Keratinocyte (primary cell): ENCODE results near the gene ACOT7. TPM values are rescaled to one million over a fixed set of nuclear protein-coding genes. Genes with fewer than 3 reads are reported as not detected.
A peak's percentile ranks its signal among the peaks of the same experiment; 100 is the strongest.
"Not testable (repeated sequence)": the region's sequence is repeated elsewhere in the genome, so short reads cannot be mapped to it uniquely, and the experiment has no call there.

Source experiments
- DNase-seq: peaks from one replicate; pipeline ENCODE4 v3.0.0-alpha.2; 2011; ENCODE audit warnings: low read depth, missing footprints, low spot score
- FAIRE-seq: peaks from 2 replicates; lab custom pipeline; 2011; peaks lifted over from hg19 to GRCh38; lab: Jason Lieb, UNC
- H2AFZ ChIP-seq: 2 replicates; pipeline ENCODE4 v1.6.0; 2012; ENCODE audit warnings: low read length, control low read depth, inconsistent platforms; ENCODE audit not compliant: control insufficient read depth
- H3K27ac ChIP-seq: 2 replicates; pipeline ENCODE4 v1.5.1; 2011; ENCODE audit warnings: low read length; ENCODE audit not compliant: control insufficient read depth, insufficient read depth
- H3K27me3 ChIP-seq: 3 replicates; pipeline ENCODE4 v1.6.0; 2011; ENCODE audit warnings: low read length; ENCODE audit not compliant: control insufficient read depth, insufficient read depth; ENCODE audit errors: extremely low read depth
- H3K36me3 ChIP-seq, 2 experiments: 2 replicates in 1 of 2; 3 replicates in 1 of 2; pipeline ENCODE4 v1.5.1; 2011; ENCODE audit warnings: low read length in 2 of 2, mild to moderate bottlenecking in 1 of 2; ENCODE audit not compliant: control insufficient read depth in 2 of 2, insufficient read depth in 2 of 2; ENCODE audit errors: extremely low read depth in 1 of 2
- H3K4me1 ChIP-seq: 3 replicates; pipeline ENCODE4 v1.5.1; 2011; ENCODE audit warnings: low read length; ENCODE audit not compliant: control insufficient read depth, insufficient read depth; ENCODE audit errors: extremely low read depth
- H3K4me2 ChIP-seq: 3 replicates; pipeline ENCODE4 v1.6.0; 2011; ENCODE audit warnings: low read depth, low read length; ENCODE audit not compliant: control insufficient read depth, insufficient read depth; ENCODE audit errors: extremely low read depth
- H3K4me3 ChIP-seq, 3 experiments: fragments of 200-600 bp in 1 of 3; sonication (generic) in 1 of 3; 2 replicates in 2 of 3; 3 replicates in 1 of 3; pipeline ENCODE4 v1.5.1; 2011 to 2016; ENCODE audit warnings: low read length in 3 of 3, mild to moderate bottlenecking in 3 of 3, control low read depth in 2 of 3, inconsistent platforms in 1 of 3, low read depth in 1 of 3, mixed read lengths in 1 of 3, mixed run types in 1 of 3, moderate library complexity in 1 of 3; ENCODE audit not compliant: control insufficient read depth in 2 of 3, insufficient read depth in 2 of 3; ENCODE audit errors: extremely low read depth in 1 of 3
- H3K79me2 ChIP-seq: 2 replicates; pipeline ENCODE4 v1.6.0; 2012; ENCODE audit warnings: low read length; ENCODE audit not compliant: control insufficient read depth, insufficient read depth
- H3K9ac ChIP-seq: 3 replicates; pipeline ENCODE4 v1.6.0; 2011; ENCODE audit warnings: low read length; ENCODE audit not compliant: control insufficient read depth, insufficient read depth; ENCODE audit errors: extremely low read depth
- H3K9me1 ChIP-seq: 3 replicates; pipeline ENCODE4 v1.6.0; 2011; ENCODE audit warnings: low read length; ENCODE audit not compliant: control insufficient read depth, insufficient read depth; ENCODE audit errors: extremely low read depth
- H3K9me3 ChIP-seq: 2 replicates; pipeline ENCODE4 v1.5.1; 2012; ENCODE audit warnings: low read depth, low read length; ENCODE audit not compliant: control insufficient read depth
- H4K20me1 ChIP-seq: 3 replicates; pipeline ENCODE4 v1.6.0; 2011; ENCODE audit warnings: low read length; ENCODE audit not compliant: control insufficient read depth, insufficient read depth; ENCODE audit errors: extremely low read depth
- CTCF ChIP-seq, 3 experiments: IDR thresholded peaks in 1 of 3; conservative IDR thresholded peaks in 1 of 3; optimal IDR thresholded peaks in 1 of 3; 2 replicates in 2 of 3; 3 replicates in 1 of 3; pipeline versions ENCODE3 to v1.5.1; 2011; ENCODE audit warnings: low read length in 3 of 3, mild to moderate bottlenecking in 3 of 3, moderate library complexity in 2 of 3, control low read depth in 1 of 3, inconsistent platforms in 1 of 3; ENCODE audit not compliant: insufficient read depth in 2 of 3; ENCODE audit errors: extremely low read depth in 1 of 3
- EZH2 ChIP-seq: IDR thresholded peaks from one replicate; pipeline ENCODE4 v1.6.1; 2012; ENCODE audit warnings: inconsistent platforms, mild to moderate bottlenecking, low read length, moderate library complexity
- dilution Hi-C: fragments of 300-500 bp; cut with MboI; formaldehyde crosslinking; loops from one replicate; pipeline ENCODE4 v1.7.0; 2020; ENCODE audit warnings: low sequenced_read_pairs; ENCODE audit not compliant: extremely low pct_ligation_motif_present
- polyA plus RNA-seq, 5 experiments: library from polyadenylated mRNA; depleted of rRNA in 3 of 5; stranded (reverse) in 3 of 5; stranded (forward) in 1 of 5; unstranded in 1 of 5; fragments of >200 nt; gene quantifications; 1 replicate in 1 of 5; 2 replicates in 3 of 5; 3 replicates in 1 of 5; pipeline versions ENCODE4 v1.2.1 to v1.2.3, GENCODE V29; 2011 to 2012; ENCODE audit warnings: missing spikeins in 2 of 5, low read depth in 1 of 5, low replicate concordance in 1 of 5

ACOT7 gene
- polyA plus RNA-seq, 1 donor (not counting 4 experiments of a cell fraction or from before 2014, with no cell fraction given) = 226 TPM

GRCh38 chr1:6365047-6365446 is 28.5 kb downstream of the ACOT7 start:
- dilution Hi-C loops = no loop called here
- Histone ChIP-seq H3K9me1 (no peaks in the 10 kb centered on the region), H2AFZ (no peak overlapping the region), H3K4me2 (peak overlapping the region; percentile 3), H3K79me2 (peaks cover 42% of the 10 kb centered on the region), H4K20me1 (no peaks in the 10 kb centered on the region), H3K4me3 (no peak overlapping the region), H3K36me3 (peaks cover 0 to 2% of the 10 kb centered on the region in 2 experiments), H3K9ac (no peak overlapping the region), H3K27me3 (no peaks in the 10 kb centered on the region), H3K9me3 (peaks cover 7% of the 10 kb centered on the region), H3K4me1 (peaks cover 51% of the 10 kb centered on the region), H3K27ac (peak overlapping the region; percentile 6)
- TF ChIP-seq CTCF (optimal IDR thresholded peaks at IDR 0.05 in 1 of 3, IDR thresholded peaks at IDR 0.05 in 1 of 3, conservative IDR thresholded peaks at IDR 0.05 in 1 of 3; ENCODE audit: extremely low read depth in 1 of 3, insufficient read depth in 2 of 3, low read length in 3 of 3) (no peak), EZH2 (no peak)
- no peak for FAIRE-seq
- peak; percentile 45 for DNase-seq

GRCh38 chr1:6363085-6363884 is 30.3 kb downstream of the ACOT7 start:
- H2AFZ ChIP-seq, H3K9me3 ChIP-seq, H3K36me3 ChIP-seq, DNase-seq, H3K4me3 ChIP-seq, FAIRE-seq, dilution Hi-C loops, H4K20me1 ChIP-seq, H3K27me3 ChIP-seq, H3K4me2 ChIP-seq, H3K9me1 ChIP-seq, H3K27ac ChIP-seq: not testable (repeated sequence)
- TF ChIP-seq CTCF (optimal IDR thresholded peaks at IDR 0.05 in 1 of 3, IDR thresholded peaks at IDR 0.05 in 1 of 3, conservative IDR thresholded peaks at IDR 0.05 in 1 of 3; ENCODE audit: extremely low read depth in 1 of 3, insufficient read depth in 2 of 3, low read length in 3 of 3) = peak in 2 of 3 experiments; percentile 20 to 53
- peak overlapping the region; percentile 15 for H3K9ac ChIP-seq
- H3K79me2 ChIP-seq = peaks cover 43% of the 10 kb centered on the region
- peaks cover 62% of the 10 kb centered on the region for H3K4me1 ChIP-seq
